Peyer's patch (tissue), 4 donors: ENCODE data around the gene CENPVL1. TPM values are rescaled to one million over a fixed set of nuclear protein-coding genes. Genes with fewer than 3 reads are reported as not detected.
A peak's percentile ranks its signal among the peaks of the same experiment; 100 is the strongest.
"Not testable (repeated sequence)": the region's sequence is repeated elsewhere in the genome, so short reads cannot be mapped to it uniquely, and the experiment has no call there.

Source experiments
- DNase-seq, 3 donors: peaks; one replicate each; pipeline ENCODE4 v3.0.0-alpha.2; 2017 to 2019
- H3K27ac ChIP-seq, 4 donors: fragments of 200-600 bp; sonication (generic); one replicate each; pipeline ENCODE4 v1.5.1; 2016 to 2019
- H3K27me3 ChIP-seq, 2 donors: fragments of 200-600 bp; sonication (generic); one replicate each; pipeline ENCODE4 v1.5.1; 2019
- H3K36me3 ChIP-seq, 3 donors: fragments of 200-600 bp; sonication (generic); one replicate each; pipeline ENCODE4 v1.5.1; 2016 to 2019
- H3K4me1 ChIP-seq, 4 donors: fragments of 200-600 bp; sonication (generic); one replicate each; pipeline ENCODE4 v1.5.1; 2016 to 2019
- H3K4me3 ChIP-seq, 4 donors: fragments of 200-600 bp; sonication (generic); 1 replicate in 3 of 4; 2 replicates in 1 of 4; pipeline ENCODE4 v1.5.1; 2016 to 2019; ENCODE audit warnings: mild to moderate bottlenecking in 1 of 4
- H3K9me3 ChIP-seq, 4 donors: fragments of 200-600 bp; sonication (generic); one replicate each; pipeline ENCODE4 v1.5.1; 2016 to 2019; ENCODE audit warnings: mild to moderate bottlenecking in 1 of 4
- CTCF ChIP-seq, 6 experiments: fragments of 450-650 bp in 4 of 6; fragments of 200-600 bp in 2 of 6; sonication (generic) in 1 of 6; IDR thresholded peaks; one replicate each; pipeline ENCODE4 v1.5.1; 2017 to 2019; ENCODE audit warnings: antibody characterized with exemption in 6 of 6, mild to moderate bottlenecking in 3 of 6, moderate library complexity in 1 of 6
- POLR2A ChIP-seq, 2 donors: fragments of 450-650 bp; IDR thresholded peaks; one replicate each; pipeline ENCODE4 v1.5.1; 2017; ENCODE audit warnings: antibody characterized with exemption in 2 of 2, mild to moderate bottlenecking in 2 of 2, moderate library complexity in 2 of 2
- total RNA-seq, 4 donors: library from RNA; depleted of rRNA; stranded (reverse); fragments of >200 nt; gene quantifications; one replicate each; pipeline ENCODE4 v1.1.0, GENCODE V29; 2016

Gene CENPVL1
- not detected for total RNA-seq

GRCh38 chrX:51710277-51711164 is at the start of gene CENPVL1:
Gene CENPVL1 (plus strand): TSS chrX:51710512. CDS start chrX:51710512, 0 bp downstream.
- not testable (repeated sequence) for H3K4me1 ChIP-seq, H3K27ac ChIP-seq, DNase-seq, H3K9me3 ChIP-seq, H3K36me3 ChIP-seq, H3K27me3 ChIP-seq, H3K4me3 ChIP-seq

- no peak overlapping the region for H3K4me3 ChIP-seq
- no peaks in the 10 kb centered on the region for H3K27me3 ChIP-seq
- no peak for TF ChIP-seq POLR2A (IDR thresholded peaks at IDR 0.05)
- TF ChIP-seq CTCF (IDR thresholded peaks at IDR 0.05) = no peak
- DNase-seq = no peak
- H3K9me3 ChIP-seq = no peaks in the 10 kb centered on the region
- H3K4me1 ChIP-seq = no peaks in the 10 kb centered on the region
- H3K27ac ChIP-seq = no peak overlapping the region
- H3K36me3 ChIP-seq = no peaks in the 10 kb centered on the region
Measured at GRCh38 chrX:51665981-51666380, 44.3 kb upstream of the CENPVL1 start.

DNA sequence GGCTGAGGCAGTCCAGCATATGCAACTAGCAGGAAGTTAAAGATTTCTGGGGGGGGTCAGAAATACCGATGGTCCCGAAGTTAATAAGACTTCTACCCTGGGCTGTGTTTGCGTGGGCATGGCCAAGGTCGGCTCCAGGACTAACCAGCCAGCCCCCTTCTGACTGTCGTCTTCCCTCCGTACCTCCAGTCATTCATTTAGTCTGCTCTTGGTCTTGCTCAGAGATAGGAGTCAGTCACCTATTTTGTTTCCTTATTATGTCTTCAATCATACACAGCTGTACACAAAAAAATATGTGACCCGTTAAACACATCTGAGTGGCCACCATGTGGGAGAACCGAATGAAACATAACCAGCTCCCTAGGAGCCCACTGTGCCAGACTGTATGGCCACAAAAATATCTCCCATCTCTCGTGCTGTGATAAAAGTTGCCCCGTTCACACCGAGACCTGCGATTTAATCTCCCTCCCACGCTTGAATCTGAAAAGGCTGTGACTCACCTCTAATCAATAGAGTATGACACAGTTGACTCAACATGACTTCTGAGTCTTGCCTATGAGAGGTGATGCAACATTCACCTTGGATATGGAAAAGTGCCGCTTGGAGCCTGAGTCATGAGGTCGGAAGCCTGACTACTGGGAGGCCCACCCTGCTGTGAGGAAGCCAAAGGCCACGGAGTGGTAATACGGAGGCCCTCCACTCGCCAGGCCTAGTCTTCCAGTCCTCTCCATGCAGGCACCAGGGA is 30.5 kb upstream of the CENPVL1 start:
- H3K36me3 ChIP-seq, DNase-seq, H3K9me3 ChIP-seq, H3K27ac ChIP-seq, H3K27me3 ChIP-seq, H3K4me3 ChIP-seq, H3K4me1 ChIP-seq: not testable (repeated sequence)

DNA sequence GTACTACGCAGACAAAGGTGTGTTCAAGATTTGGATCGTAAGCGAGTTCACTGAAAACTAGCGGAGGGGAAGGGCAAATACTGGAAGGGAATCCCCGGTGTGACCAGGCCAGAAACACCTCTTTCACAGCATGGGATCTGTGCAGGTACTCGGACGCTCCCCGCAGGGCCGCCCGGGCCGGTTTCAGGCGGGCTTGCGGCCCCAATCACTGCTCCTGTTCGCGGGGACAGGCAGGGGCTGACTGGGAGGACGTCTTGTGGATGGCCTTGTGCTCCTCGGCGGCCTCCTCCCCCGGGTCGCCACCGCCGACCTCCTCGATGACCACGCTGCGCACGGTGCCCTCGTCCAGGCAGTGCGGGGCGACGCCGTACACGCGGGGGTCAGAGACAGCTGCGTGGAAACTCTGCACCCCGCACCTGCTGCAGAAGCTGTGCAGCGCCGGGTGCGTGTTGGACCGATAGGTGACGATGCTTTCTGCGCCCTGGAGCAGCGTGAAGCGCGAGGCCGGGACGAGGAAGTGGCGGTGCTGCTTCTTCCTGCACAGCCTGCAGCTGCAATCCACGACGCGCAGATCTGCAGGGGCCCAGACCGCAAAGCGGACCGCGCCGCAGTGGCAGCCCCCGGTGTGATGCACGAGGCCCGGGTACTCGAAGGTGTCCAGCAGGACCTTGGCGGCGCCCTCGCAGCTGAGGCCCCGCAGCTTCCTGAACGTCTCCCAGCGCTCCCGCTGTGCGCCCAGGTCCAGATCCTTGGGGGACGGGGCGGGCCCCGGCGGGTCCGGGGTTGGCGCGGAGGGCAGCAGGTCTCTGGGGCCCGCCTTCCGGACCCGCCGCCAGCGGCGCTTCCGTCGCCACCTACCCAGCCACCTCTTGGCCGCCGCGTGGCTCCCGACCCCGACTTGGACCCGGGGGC is 28.2 kb upstream of the CENPVL1 start:
- not testable (repeated sequence) for H3K9me3 ChIP-seq, H3K4me1 ChIP-seq, H3K4me3 ChIP-seq, DNase-seq, H3K27ac ChIP-seq, H3K36me3 ChIP-seq, H3K27me3 ChIP-seq

- not testable (repeated sequence) for H3K36me3 ChIP-seq, H3K27me3 ChIP-seq, H3K4me3 ChIP-seq, H3K27ac ChIP-seq, H3K9me3 ChIP-seq, H3K4me1 ChIP-seq, DNase-seq
Measured at GRCh38 chrX:51682720-51683062, 27.6 kb upstream of the CENPVL1 start, which contains the start of gene CENPVL2. Gene CENPVL2 (minus strand): TSS chrX:51682831. CDS start chrX:51682831, 0 bp downstream.

DNA sequence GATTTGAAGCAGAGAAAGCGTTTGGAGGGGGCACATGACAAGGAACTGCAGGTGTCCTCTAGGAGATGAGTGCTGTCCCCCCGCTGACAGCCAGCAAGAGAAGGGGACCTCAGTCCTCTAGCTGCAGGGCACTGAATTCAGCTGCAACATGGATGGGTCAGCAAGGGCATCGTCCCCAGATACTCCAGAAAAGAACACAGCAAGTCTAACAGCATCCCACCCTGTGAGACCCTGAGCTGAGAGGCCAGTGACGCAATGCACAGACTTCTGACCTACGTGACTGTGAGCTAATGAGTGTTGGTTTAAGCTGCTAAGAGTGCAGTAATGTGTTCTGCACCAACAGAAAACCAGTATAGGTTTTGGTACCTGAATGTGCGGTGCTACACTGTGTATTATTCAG is 16.1 kb upstream of the CENPVL1 start:
- Histone ChIP-seq H3K4me1 (no peaks in the 10 kb centered on the region), H3K36me3 (no peaks in the 10 kb centered on the region), H3K27me3 (no peaks in the 10 kb centered on the region), H3K4me3 (no peak overlapping the region), H3K9me3 (no peaks in the 10 kb centered on the region), H3K27ac (no peak overlapping the region)
- DNase-seq = peak in 1 of 3 donors; percentile 3
- TF ChIP-seq POLR2A (IDR thresholded peaks at IDR 0.05) = no peak
- no peak for TF ChIP-seq CTCF (IDR thresholded peaks at IDR 0.05)

DNA sequence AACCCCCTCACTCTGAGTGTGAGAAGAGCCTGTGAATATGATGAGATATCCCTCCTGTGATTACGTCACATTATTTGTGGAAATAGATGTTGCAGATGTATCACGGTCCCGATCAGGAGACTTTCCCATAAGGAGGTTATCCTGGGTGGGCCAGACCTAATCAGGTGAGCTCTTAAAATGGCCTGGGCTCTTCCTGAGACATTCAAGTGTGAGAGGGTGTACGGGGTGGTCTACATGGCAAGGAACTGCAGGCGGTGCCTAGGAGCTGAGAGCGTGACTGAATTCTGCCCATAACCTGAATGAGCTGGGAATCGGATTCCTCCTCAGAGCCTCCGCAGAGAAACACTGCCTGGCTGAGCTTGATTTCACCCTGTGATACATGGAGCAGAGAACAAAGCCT is 12.9 kb upstream of the CENPVL1 start:
- no peaks in the 10 kb centered on the region for H3K9me3 ChIP-seq
- no peaks in the 10 kb centered on the region for H3K36me3 ChIP-seq
- TF ChIP-seq CTCF (IDR thresholded peaks at IDR 0.05) (no peak), POLR2A (IDR thresholded peaks at IDR 0.05) (no peak)
- no peaks in the 10 kb centered on the region for H3K27me3 ChIP-seq
- no peak for DNase-seq
- H3K4me3 ChIP-seq = no peak overlapping the region
- no peak overlapping the region for H3K27ac ChIP-seq
- H3K4me1 ChIP-seq = no peaks in the 10 kb centered on the region

DNA sequence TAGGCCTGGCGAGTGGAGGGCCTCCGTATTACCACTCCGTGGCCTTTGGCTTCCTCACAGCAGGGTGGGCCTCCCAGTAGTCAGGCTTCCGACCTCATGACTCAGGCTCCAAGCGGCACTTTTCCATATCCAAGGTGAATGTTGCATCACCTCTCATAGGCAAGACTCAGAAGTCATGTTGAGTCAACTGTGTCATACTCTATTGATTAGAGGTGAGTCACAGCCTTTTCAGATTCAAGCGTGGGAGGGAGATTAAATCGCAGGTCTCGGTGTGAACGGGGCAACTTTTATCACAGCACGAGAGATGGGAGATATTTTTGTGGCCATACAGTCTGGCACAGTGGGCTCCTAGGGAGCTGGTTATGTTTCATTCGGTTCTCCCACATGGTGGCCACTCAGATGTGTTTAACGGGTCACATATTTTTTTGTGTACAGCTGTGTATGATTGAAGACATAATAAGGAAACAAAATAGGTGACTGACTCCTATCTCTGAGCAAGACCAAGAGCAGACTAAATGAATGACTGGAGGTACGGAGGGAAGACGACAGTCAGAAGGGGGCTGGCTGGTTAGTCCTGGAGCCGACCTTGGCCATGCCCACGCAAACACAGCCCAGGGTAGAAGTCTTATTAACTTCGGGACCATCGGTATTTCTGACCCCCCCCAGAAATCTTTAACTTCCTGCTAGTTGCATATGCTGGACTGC is 2.8 kb downstream of the CENPVL1 start:
- not testable (repeated sequence) for H3K4me3 ChIP-seq, H3K27ac ChIP-seq, H3K9me3 ChIP-seq, H3K4me1 ChIP-seq, DNase-seq, H3K27me3 ChIP-seq, H3K36me3 ChIP-seq
